Activated CD8-positive, alpha-beta memory T cell treated with anti-CD3 and anti-CD28 coated beads, Interleukin-2, amount 10 ng/mL, durations not matched to agents 7 days and 5 days (primary cell): ENCODE results near the gene SCT. TPM values are rescaled to one million over a fixed set of nuclear protein-coding genes. Genes with fewer than 3 reads are reported as not detected.
A peak's percentile ranks its signal among the peaks of the same experiment; 100 is the strongest.

ENCODE experiments used
- ATAC-seq: fragments of 150-1000 bp; cut with Tn5 transposase; one replicate; pipeline ENCODE4 v1.10.0; 2021; ENCODE audit warnings: moderate library complexity
- CTCF ChIA-PET: fragments of 350-600 bp; sonication (Branson Sonifier 250); formaldehyde crosslinking; loops from one replicate; lab custom pipeline; 2021; ENCODE audit warnings: antibody characterized with exemption; lab: Charles Lee
- DNase-seq: peaks from one replicate; pipeline ENCODE4 v3.0.0-alpha.2; 2020
- H3K27ac Mint-ChIP-seq: one replicate; pipeline ENCODE4 v1.8.0; 2021; ENCODE audit warnings: mild to moderate bottlenecking, mixed read lengths
- H3K27me3 Mint-ChIP-seq: one replicate; pipeline ENCODE4 v1.8.0; 2021; ENCODE audit warnings: mixed read lengths
- H3K36me3 Mint-ChIP-seq: one replicate; pipeline ENCODE4 v1.8.0; 2021; ENCODE audit warnings: mild to moderate bottlenecking, mixed read lengths
- H3K4me1 Mint-ChIP-seq: one replicate; pipeline ENCODE4 v1.8.0; 2021; ENCODE audit warnings: mixed read lengths
- H3K4me3 Mint-ChIP-seq: one replicate; pipeline ENCODE4 v1.8.0; 2021; ENCODE audit warnings: mild to moderate bottlenecking, moderate library complexity, mixed read lengths
- H3K9me3 Mint-ChIP-seq: one replicate; pipeline ENCODE4 v1.8.0; 2022; ENCODE audit warnings: low read depth, mixed read lengths
- total RNA-seq, 2 experiments: library from RNA; stranded (reverse); gene quantifications; one replicate each; pipeline ENCODE4 v1.2.3, GENCODE V29; 2021

Gene SCT
- total RNA-seq, 2 experiments from 2014 or later = not detected

DNA sequence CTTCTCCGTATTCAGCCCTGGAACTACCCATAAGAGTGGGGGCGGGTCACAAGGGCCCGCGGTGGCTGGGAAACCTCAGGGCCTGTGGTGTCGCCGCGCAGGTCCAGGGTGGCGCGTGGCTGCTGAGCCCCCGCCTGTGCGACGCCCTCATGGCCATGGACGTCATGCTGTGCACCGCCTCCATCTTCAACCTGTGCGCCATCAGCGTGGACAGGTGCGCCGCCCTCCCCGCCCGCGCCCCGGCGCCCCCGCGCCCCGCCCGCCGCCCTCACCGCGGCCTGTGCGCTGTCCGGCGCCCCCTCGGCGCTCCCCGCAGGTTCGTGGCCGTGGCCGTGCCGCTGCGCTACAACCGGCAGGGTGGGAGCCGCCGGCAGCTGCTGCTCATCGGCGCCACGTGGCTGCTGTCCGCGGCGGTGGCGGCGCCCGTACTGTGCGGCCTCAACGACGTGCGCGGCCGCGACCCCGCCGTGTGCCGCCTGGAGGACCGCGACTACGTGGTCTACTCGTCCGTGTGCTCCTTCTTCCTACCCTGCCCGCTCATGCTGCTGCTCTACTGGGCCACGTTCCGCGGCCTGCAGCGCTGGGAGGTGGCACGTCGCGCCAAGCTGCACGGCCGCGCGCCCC, 12.5 kb upstream of the SCT start:
- Mint-ChIP-seq H3K4me1 (peaks cover 9% of the 10 kb centered on the region), H3K36me3 (no peaks in the 10 kb centered on the region), H3K9me3 (no peaks in the 10 kb centered on the region), H3K27me3 (peaks cover 38% of the 10 kb centered on the region), H3K4me3 (no peak overlapping the region), H3K27ac (no peak overlapping the region)
- DNase-seq (no peak), ATAC-seq (no peak)
- CTCF ChIA-PET = no interaction called here

DNA sequence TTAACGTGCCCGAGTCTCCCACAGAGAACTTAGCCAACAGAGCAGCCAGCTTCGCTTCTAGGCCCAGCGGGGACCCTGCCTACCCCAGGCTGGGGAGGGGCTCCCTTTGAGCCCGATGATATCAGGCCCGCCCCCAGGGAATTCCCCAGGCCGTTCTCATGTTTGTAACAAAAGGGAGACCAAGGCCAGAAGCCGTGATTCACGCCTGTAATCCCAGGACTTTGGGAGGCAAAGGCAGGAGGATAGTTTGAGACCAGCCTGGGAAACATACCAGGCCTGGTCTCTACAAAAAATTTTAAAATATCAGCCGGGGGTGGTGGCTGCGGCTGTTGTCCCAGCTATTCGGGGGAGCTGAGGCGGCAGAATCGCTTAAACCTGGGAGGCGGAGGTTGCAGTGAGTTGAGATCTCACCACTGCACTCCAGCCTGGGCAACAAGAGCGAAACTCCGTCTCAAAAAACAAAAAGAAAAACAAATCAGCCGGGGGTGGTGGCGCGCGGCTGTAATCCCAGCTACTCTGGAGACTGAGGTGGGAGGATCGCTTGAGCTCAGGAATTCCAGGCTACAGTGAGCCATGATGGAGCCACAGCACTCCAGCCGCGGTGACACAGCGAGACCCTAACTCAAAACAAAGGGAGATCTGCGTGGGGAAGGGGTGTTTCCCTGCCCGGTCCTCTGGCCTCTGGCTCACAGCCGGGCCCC, 11.8 kb upstream of the SCT start:
- H3K9me3 Mint-ChIP-seq = no peaks in the 10 kb centered on the region
- H3K4me3 Mint-ChIP-seq = no peak overlapping the region
- H3K4me1 Mint-ChIP-seq = peaks cover 9% of the 10 kb centered on the region
- no peak overlapping the region for H3K27ac Mint-ChIP-seq
- no peaks in the 10 kb centered on the region for H3K36me3 Mint-ChIP-seq
- DNase-seq (no peak), ATAC-seq (no peak)
- H3K27me3 Mint-ChIP-seq = peaks cover 38% of the 10 kb centered on the region
- CTCF ChIA-PET = interaction anchor here (1.5 kb wide), 1 partner anchor 84 kb away, joined by 3 read pairs; no protein-coding TSS in a partner anchor

- Mint-ChIP-seq H3K27ac (no peak overlapping the region), H3K27me3 (peaks cover 38% of the 10 kb centered on the region), H3K4me3 (no peak overlapping the region), H3K36me3 (no peaks in the 10 kb centered on the region), H3K4me1 (peaks cover 9% of the 10 kb centered on the region), H3K9me3 (no peaks in the 10 kb centered on the region)
- ATAC-seq (no peak), DNase-seq (no peak)
- CTCF ChIA-PET = interaction anchor here (1.5 kb wide), 1 partner anchor 83 kb away, joined by 3 read pairs; no protein-coding TSS in a partner anchor
These were observed 10.9 kb upstream of the SCT start for GRCh38 chr11:637593-638521.

- no peak overlapping the region for H3K4me3 Mint-ChIP-seq
- no peak for DNase-seq
These were observed 10.3 kb upstream of the SCT start for GRCh38 chr11:637333-637592.

DNA sequence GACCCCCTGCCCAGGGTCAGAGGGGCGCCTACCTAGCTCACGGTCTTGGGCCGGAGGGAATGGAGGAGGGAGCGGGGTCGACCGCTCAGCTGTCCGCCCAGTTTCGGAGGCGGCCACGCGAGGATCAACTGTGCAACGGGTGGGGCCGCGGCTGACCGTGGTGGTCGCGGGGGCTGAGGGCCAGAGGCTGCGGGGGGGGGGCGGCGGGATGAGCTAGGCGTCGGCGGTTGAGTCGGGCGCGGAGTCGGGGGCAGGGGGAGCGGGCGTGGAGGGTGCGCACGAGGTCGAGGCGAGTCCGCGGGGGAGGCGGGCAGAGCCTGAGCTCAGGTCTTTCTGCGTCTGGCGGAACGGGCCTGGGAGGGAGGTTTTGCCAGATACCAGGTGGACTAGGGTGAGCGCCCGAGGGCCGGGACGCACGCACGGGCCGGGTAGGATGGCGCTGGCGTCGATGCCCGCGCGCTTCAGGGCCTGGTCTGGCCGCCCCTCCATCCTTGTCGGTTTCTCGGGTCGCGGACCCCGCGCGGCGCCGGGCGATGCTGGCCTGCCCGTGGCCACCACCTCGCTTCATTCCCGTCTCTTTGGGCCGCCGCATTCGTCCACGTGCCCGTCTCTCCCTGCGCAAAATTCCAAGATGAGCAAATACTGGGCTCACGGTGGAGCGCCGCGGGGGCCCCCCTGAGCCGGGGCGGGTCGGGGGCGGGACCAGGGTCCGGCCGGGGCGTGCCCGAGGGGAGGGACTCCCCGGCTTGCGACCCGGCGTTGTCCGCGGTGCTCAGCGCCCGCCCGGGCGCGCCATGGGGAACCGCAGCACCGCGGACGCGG, 9.7 kb upstream of the SCT start, which contains the start of gene DRD4:
Gene DRD4, plus strand, starts transcription at position 759 of the 822 bp plus-strand sequence. Its CDS starts 36 bp downstream, at position 795.
- Mint-ChIP-seq H3K27me3 (peaks cover 38% of the 10 kb centered on the region), H3K9me3 (no peaks in the 10 kb centered on the region), H3K4me1 (peaks cover 9% of the 10 kb centered on the region), H3K36me3 (no peaks in the 10 kb centered on the region), H3K27ac (no peak within 1 kb of the TSS), H3K4me3 (no peak within 1 kb of the TSS)
- ATAC-seq = peak; percentile 18
- no peak for DNase-seq
- CTCF ChIA-PET = no interaction called here

More at GRCh38 chr11:637333-637592, 10.3 kb upstream of the SCT start:
- Mint-ChIP-seq H3K36me3 (no peaks in the 10 kb centered on the region), H3K27me3 (peaks cover 38% of the 10 kb centered on the region), H3K4me1 (peaks cover 9% of the 10 kb centered on the region), H3K27ac (no peak overlapping the region), H3K9me3 (no peaks in the 10 kb centered on the region)
- ATAC-seq = peak; percentile 14
- CTCF ChIA-PET = no interaction called here

DNA sequence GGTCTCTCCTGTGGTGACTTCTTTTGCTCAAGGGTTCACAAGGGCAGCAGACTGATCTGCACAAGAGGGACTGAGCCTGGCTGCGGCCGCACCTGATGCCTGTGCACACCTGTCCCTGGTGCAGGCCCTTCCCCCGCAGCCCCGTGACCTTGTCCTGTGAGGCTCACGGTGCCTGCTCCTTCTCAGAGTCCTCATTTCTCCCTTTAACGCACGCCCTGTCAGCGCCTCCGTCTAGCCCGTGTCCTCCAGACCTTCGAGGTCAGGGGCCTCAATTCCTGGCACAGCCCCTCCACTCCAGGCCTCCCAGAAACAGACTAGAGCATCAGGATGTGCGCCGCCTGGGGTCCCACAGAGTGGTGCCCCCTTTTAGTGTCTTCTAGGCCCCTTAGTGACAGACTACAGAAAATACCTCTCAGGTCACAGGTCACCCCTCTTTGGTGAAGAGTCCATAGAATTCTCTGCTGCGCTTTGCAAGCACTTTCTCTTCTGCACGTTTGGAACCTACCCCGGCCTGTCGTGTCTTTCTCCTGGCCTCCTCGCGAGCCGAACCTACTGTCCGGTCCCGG, 9.0 kb upstream of the SCT start:
- Mint-ChIP-seq H3K4me1 (peaks cover 9% of the 10 kb centered on the region), H3K27ac (no peak overlapping the region), H3K4me3 (no peak overlapping the region), H3K9me3 (no peaks in the 10 kb centered on the region), H3K36me3 (no peaks in the 10 kb centered on the region), H3K27me3 (peaks cover 38% of the 10 kb centered on the region)
- CTCF ChIA-PET = no interaction called here
- no peak for ATAC-seq
- no peak for DNase-seq

GRCh38 chr11:630871-631270, 3.9 kb upstream of the SCT start:
- Mint-ChIP-seq H3K4me3 (no peak overlapping the region), H3K36me3 (peaks cover 4% of the 10 kb centered on the region), H3K9me3 (no peaks in the 10 kb centered on the region), H3K27me3 (peaks cover 32% of the 10 kb centered on the region), H3K27ac (no peak overlapping the region), H3K4me1 (peaks cover 20% of the 10 kb centered on the region)
- DNase-seq (no peak), ATAC-seq (no peak)
- CTCF ChIA-PET = no interaction called here

GRCh38 chr11:629237-629583, 2.2 kb upstream of the SCT start:
- peaks cover 20% of the 10 kb centered on the region for H3K4me1 Mint-ChIP-seq
- H3K27ac Mint-ChIP-seq = peak overlapping the region; percentile 10
- H3K9me3 Mint-ChIP-seq = no peaks in the 10 kb centered on the region
- CTCF ChIA-PET = interaction anchor here (1.6 kb wide), 1 partner anchor 73 kb away, joined by 6 read pairs; no protein-coding TSS in a partner anchor
- H3K36me3 Mint-ChIP-seq = peaks cover 4% of the 10 kb centered on the region
- DNase-seq = no peak
- H3K4me3 Mint-ChIP-seq = peak overlapping the region; percentile 46
- ATAC-seq = peak; percentile 45
- H3K27me3 Mint-ChIP-seq = peaks cover 26% of the 10 kb centered on the region

GRCh38 chr11:628056-628455, 1.1 kb upstream of the SCT start:
- H3K9me3 Mint-ChIP-seq = no peaks in the 10 kb centered on the region
- H3K4me3 Mint-ChIP-seq = peak overlapping the region; percentile 33
- peaks cover 26% of the 10 kb centered on the region for H3K27me3 Mint-ChIP-seq
- peaks cover 4% of the 10 kb centered on the region for H3K36me3 Mint-ChIP-seq
- DNase-seq (no peak), ATAC-seq (no peak)
- peaks cover 20% of the 10 kb centered on the region for H3K4me1 Mint-ChIP-seq
- no peak overlapping the region for H3K27ac Mint-ChIP-seq
- CTCF ChIA-PET = no interaction called here

- ATAC-seq = no peak
- no peaks in the 10 kb centered on the region for H3K9me3 Mint-ChIP-seq
- CTCF ChIA-PET = no interaction called here
- H3K4me1 Mint-ChIP-seq = peaks cover 20% of the 10 kb centered on the region
- H3K27me3 Mint-ChIP-seq = peaks cover 26% of the 10 kb centered on the region
- H3K36me3 Mint-ChIP-seq = peaks cover 4% of the 10 kb centered on the region
- DNase-seq = no peak
- no peak overlapping the region for H3K4me3 Mint-ChIP-seq
- H3K27ac Mint-ChIP-seq = no peak overlapping the region
These were observed 261 bp upstream of the SCT start for GRCh38 chr11:627308-627576.

- DNase-seq = no peak
- Mint-ChIP-seq H3K36me3 (peaks cover 4% of the 10 kb centered on the region), H3K9me3 (no peaks in the 10 kb centered on the region), H3K27me3 (peaks cover 26% of the 10 kb centered on the region), H3K4me1 (peaks cover 20% of the 10 kb centered on the region), H3K4me3 (no peak overlapping the region), H3K27ac (no peak overlapping the region)
- CTCF ChIA-PET = no interaction called here
- no peak for ATAC-seq
These were observed 1.2 kb downstream of the SCT start for GRCh38 chr11:625636-626268.

DNA sequence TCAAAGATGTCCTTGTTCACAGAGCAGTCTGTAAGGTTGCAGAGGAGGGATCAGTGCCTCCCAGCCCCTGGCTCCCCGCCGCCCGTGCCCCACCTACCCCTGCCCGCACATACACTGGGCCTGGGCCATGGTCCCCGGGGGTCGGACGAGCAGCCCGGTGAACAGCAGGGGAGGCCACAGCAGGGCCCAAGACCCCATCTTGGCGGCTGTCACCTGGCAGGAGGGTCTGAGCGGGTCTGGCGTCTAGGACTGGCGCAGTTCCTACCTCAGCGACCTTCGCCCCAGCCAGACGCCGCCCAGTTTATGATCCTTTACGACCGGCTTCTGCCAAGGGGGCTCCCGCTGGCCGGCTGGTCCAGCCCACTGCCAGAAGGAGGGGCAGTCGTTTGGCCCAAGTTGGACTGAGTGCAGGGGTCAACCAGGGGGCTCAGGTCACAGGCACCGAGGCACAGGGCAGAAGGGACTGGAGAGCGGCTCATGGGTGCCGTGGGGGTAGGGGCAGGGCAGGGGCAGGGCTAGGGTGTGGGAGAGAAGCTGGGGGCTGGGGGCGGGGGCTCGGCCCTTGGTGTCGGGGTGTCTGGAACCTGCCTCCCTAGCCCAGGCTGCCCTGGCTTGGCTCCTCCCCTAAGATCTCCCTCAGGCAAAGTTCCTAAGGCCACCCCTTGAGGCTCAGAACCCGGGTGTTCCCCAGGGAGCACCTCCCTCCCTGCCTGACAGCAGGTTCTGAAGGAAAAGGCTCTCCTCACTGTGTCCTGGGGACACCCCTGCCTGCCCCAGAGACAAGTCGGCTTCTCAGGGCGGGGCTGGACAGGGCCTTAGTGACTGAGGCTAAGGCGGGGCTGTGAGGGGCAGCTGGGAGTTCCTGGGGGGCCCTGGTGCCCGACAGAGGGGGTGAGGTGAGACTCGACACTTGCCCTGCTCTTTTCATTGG, 2.0 kb downstream of the SCT start, which contains the start of gene CDHR5:
Gene CDHR5, minus strand, starts transcription at position 251 of the 931 bp plus-strand sequence. Its CDS starts 53 bp downstream, at position 198.
- ATAC-seq = no peak
- peaks cover 4% of the 10 kb centered on the region for H3K36me3 Mint-ChIP-seq

More for the DNA sequence above, 2.0 kb downstream of the SCT start, which contains the start of gene CDHR5:
- H3K4me1 Mint-ChIP-seq = peaks cover 20% of the 10 kb centered on the region
- H3K27ac Mint-ChIP-seq = no peak within 1 kb of the TSS
- H3K4me3 Mint-ChIP-seq = no peak within 1 kb of the TSS
- DNase-seq = no peak
- peaks cover 26% of the 10 kb centered on the region for H3K27me3 Mint-ChIP-seq
- CTCF ChIA-PET = no interaction called here
- H3K9me3 Mint-ChIP-seq = no peaks in the 10 kb centered on the region
